NOMO-1 treated with DMSO at 0.1 percent for 48 hours (cell line): ENCODE data around the gene CFAP77.
"Not testable (repeated sequence)": the region's sequence is repeated elsewhere in the genome, so short reads cannot be mapped to it uniquely, and the experiment has no call there.

ENCODE experiments used
- DNase-seq: peaks from one replicate; lab custom pipeline; 2025; ENCODE audit not compliant: unreplicated experiment; lab: John Stamatoyannopoulos, UW

The CFAP77 gene

DNA sequence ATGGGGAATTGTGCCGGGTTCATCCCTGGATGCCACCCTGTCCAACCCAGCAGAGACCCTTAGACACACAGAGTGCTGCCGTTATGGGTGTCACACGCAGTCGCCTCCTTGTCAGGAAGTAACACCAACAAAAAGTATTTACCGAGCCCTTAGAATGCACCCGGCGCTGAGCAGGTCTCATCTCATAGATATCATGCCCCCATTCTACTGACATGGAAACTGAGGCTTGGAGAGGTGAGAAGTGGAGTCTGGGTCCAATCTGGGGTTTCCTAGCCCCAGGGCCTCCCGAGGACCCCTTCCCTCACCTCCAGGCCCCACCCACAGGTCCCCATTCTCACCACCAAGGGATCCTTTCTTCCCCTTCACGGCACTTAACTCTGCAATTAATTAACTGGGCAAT is 135.6 kb downstream of the CFAP77 start:
- no peak for DNase-seq

DNA sequence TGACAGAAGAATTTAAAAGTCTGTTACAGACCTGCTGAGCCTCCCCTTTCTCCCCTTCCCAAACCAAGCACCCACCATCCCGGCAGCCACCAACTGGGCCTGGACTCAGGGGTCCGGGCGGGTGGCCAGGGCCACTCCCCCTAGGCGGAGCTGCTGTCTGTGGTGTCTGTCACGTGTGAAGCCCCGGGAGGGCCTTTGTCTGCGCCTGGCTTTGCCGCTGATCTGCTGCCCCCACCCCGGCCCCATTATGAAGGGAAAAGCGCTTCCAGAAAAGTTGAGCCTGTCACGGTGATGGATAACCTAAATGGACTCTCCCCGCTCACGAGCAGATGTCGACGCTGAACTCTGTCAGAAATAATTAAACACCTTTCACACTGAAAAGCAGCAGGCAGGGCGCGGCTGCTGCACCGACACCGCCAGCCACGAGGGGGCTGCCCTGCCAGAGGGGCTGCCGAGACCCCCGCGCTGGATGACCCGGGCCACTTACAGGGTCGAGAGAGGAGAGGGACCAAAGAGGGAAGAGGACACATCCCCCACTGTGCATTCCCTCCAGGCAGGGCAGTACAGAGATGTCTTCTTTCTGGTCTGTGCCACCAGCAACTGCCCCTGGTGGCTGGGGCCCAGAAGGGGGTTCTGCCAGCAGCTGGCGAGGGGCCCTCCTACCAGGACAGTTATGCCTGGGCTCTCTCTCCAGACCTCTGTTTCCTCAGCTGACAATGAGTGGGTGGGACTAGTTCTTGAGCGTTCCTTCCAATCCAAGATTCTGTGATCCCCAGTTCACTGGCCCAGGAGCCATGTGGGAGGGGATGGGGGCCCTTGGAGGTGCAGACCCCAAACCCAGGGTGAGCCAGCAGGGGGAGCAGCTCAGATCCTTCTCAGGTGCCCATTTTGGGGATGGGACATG is 136.4 kb downstream of the CFAP77 start:
- DNase-seq, result no peak

DNA sequence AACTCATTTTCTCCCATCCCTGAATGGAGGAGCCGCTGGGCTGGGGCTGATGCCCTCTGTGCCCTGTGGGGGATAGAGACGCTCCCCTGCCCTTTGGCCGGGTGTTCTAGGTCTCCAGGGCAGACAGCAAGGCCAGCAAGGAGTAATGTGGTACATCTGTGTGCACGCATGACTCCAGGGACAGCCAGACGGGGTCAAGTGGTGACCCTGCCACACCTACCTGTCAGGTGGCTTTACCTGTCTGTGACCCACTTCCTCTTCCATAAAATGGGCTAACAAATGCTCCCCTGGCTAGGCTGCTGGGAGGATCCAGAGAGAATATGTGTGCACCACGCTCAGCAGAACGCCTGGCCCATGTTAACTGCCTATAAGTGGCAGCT is 137.0 kb downstream of the CFAP77 start:
- no peak for DNase-seq

DNA sequence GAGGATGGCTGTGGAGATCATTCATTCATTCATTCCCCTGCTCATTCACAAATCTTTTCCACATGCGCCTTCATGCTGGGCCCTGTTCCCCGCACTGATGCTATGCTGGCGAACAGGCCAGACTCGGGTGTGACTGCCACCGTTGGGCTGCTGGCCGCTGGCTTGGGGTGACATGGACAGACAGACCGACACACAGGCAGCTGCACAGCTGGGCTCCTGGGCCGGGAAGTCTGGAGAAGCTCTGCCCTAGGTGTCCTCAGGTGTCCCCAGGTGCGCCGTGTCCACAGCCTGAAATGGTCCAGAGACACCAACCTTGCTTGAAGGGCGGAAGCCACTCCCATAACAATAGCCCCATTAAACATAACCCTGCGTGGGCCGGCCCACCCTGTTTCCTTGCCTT is 137.4 kb downstream of the CFAP77 start:
- DNase-seq, result no peak

DNA sequence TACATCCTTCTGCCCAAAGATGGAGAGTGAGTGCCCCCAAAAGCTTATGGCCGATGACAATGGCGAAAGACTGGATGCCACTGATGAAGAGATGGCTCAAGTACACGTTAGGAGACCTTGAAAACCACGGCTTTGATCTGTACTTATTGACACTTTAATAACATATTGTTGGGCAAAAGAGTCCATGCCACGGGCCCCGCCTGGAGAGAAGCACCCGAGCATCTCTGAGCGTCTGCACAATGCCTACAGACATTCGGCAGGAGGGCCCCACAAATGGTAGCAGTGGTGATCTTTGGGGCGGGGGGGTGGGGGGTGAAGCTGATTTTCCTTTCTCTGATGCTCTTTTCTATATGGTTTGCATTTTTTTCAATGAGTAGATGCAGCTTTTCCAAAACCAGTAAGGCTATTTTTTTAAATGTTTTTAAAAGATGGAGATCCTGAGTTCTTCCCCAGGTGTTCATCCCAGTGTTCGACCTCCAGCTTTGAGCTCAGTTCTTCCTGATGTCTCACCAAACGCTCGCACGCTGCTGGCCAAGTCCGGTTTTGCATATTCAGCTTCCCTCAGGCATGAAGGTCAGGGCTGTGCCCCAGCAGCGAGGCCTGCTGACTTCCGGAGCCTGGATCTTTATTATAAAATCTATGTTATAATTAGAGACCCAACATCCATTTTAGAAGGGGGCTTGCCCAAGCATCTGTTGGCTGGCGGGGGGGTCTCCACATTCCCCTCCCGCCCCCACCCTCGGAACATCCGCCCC is 138.1 kb downstream of the CFAP77 start:
- DNase-seq, result no peak

DNA sequence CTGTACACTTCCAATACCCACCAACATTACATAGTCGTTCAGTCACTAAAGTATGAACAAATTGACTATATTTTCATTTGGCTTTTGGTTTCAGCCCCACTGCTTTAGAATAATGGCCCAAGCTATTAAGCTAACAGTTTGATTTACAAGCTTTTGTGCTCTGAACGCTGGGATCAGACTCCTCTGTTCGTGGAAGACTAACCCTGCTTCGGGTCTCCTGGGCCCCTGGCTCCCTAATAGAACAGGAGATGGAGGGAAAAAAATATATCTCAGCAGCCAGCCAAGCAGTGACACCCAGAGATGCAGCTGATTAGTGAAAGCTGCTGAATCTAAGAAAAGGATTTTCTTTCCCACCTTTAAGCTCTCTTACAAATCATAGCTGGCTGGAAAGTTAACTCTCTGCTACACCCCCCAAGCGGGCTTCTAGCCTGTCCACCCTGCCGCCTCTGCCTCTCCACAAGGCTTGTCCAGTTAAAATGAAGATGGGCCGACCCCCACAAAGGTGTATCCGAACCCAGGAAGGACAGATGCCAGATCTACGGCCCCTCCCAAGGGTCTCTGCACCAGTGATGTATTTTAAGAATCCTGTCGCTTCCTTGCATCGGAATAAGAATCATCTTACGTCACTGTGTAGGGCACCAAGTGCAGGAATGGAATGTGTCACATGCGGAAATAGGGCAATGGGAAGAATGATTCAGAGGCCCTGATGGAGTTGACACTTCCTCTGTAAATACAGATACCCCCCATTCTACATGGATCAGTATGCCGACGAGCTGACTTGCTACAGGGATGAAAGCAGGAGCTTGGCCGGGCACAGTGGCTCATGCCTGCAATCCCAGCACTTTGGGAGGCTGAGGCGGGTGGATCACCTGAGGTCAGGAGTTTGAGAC is 139.0 kb downstream of the CFAP77 start:
- DNase-seq, result no peak

DNA sequence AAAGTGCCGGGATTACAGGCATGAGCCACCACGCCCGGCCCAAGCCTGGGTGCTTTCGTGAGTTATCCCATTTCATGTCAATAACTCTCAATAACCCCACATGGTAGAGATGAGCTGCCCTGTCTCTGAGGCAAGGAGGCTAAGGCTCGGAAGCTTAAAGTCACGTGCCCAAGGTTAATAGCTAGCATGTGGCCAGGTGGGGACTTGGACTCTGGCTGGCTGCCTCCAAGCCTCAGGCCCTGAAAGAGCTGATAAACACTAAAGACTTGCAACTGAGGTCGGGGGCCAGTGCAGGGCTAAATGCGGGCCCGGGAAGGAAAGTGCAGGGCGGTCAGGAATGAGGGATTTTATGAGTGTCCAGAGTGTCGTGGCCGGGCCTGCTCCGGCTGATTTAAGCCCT is 141.5 kb downstream of the CFAP77 start:
- DNase-seq, result no peak

DNA sequence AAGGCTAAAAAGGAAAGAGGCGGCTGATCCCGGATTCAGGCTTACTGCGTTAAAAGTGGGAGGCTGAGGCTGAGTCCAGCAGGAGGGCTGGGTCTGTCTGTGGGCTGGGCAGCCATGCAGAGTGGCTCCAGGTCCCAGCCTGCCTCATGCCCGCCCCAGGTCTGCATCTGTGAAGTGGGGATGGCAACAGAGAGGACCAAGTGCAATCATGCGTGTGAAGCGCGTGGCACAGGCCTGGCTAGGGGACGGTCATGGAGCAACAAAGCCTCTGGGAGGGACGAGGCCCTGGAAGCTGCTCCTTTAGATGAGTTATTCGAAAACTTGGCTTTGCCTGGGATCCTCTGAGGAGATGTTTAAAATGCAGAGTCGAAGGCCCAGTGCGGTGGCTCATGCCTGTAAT is 142.0 kb downstream of the CFAP77 start:
- no peak for DNase-seq

DNA sequence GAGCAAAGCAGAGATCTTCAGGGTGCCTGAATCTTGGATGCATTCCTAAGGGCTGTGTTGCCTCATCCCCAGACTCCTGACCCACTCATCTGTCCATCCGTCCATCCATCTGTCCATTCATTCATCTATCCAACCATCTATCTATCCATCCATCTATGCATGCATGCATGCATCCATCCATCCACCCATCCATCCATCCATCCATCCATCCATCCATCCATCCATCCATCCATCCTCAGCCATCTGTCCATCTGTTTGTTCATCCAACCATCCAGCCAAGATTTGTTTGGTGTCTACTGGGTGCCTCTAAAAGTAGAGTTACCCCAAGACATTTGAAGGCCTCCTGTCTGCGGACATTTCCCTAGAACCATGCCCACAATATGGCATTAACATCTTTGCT is 144.7 kb downstream of the CFAP77 start:
- DNase-seq, result no peak

DNA sequence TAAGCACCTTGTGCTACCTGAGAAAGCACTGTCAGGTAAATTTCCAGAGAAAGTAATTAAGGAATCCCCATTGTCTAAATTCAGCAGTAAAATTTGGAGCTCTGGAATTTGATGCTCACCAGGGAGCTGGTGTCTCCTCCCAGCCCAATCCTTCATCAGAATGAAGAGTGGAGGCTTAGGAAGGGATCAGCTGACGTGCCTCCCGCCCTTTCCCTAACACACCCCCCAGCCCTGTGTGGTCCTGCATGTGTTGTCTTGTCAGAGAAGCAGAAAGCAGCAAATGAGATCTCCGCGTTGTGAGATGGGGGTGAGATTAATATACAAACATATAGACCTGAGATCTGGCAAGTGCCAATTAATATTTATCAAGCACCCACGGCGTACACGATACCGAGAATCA is 145.5 kb downstream of the CFAP77 start:
- no peak for DNase-seq

DNA sequence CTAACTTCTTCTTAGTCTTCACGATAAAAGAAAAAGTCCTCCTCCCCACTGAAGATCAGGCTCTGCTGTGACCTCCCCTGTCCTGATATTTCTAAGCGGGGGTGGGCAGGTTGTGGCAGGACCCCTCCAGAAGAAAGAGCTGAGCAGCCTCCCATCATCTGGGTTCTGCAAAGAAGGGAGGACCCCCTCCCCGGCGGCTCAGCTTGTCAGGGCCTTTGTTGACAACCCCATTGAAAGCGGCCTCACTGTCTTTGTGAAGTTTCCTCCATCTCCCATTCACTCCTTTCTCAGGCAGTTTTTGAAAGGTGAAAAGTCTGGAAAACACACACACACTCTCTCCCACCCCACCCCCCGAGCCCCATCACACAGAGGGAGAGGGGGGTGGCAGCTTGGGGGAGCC is 146.2 kb downstream of the CFAP77 start:
- DNase-seq, result no peak

DNA sequence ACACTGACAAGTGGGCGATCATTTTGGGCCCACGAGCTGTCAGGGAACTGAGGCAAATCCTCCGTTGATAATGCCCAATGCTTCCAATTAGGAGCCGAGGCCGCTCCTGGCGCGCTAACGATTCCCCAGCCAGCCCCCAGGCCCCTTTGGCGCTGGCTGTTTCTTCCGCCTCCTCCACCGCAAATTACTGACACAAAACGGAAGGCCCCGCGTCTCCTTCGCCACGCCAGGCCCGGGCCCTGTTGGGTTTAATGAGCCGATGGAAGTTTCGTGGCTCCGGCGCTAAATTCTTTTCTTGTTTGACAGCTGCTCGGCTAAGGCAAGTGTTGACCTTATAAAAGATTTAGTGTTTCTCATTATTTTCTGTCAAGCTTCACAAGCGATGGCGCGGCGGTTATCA is 146.7 kb downstream of the CFAP77 start:
- DNase-seq, result no peak

DNA sequence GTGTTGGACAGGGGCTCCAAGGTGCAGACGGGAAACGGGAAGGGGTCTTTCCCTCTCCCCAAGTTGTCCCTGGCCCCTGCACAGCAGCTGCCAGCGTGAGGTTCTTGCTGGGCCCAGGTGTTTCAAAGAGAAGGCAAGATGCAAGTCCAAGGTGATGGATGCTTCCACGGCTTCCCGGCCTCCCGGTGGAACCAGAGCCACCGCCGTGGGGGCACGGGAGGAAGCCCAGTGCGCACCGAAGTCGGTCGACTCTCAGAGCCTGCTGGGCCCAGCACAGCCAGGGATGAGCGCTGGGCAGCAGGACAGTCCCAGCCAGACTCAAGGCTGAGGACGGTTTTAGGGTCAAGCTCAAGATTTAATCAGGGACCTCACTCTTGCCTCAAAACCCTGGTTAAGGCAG is 147.1 kb downstream of the CFAP77 start:
- DNase-seq, result no peak

DNA sequence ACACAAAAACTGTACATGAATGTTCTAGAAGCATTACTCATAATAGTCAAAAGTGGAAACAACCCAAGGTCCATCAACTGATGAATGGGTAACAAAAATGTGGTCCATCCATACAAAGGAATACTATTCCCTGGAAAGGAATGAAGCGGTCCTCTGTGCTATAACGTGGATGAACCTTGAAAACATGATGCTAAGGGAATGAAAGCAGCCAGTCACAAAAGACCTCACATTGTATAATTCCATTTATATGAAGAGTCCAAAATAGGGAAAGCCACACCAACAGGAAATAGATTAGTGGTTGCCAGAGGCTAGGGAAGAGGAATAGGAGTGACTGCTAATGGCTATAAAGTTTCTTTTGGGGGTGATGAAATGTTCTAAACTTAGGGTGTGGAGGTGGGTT is 149.7 kb downstream of the CFAP77 start:
- no peak for DNase-seq

DNA sequence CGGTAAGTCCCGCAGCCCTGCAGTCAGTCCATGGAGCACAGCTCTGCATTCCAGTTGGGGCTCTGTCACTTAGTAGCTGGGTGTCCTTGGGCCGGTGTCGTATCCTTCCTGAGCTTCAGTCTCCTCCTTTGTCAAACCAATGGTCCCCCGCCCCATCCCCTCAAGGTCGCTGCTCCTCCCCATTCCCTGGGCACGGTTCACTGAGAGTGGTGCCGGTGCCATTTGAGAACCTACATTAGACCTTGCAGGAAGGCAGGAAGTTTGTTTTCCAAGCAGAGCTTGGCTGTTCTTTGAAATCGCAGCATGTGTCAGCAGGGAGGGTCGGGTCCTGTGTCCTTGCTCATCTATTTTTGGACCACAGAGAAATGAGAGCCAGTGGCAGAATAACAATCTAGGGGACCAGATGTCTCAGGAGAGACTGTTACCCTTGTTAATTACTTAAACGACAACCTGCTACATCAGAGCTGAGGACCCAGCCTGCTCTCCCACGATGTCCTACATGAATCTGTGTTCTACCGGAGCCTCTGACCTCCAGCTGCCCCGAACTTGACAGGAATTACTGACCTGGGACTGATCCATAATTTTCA is 150.7 kb downstream of the CFAP77 start:
- DNase-seq, result no peak

DNA sequence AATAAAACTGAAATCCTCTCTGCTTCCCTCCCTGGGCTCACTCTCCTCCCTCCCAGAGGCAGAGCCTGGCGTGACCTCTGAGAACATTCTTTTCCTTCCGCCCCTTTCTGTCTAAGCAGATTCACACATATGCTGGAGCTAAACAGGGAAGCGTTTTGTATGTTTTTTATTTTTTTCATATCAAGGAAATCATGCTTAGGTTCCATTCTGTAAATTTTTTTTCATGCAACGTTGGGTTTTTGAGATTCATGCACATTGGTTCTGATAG is 152.2 kb downstream of the CFAP77 start:
- DNase-seq, result peak; percentile 7

DNA sequence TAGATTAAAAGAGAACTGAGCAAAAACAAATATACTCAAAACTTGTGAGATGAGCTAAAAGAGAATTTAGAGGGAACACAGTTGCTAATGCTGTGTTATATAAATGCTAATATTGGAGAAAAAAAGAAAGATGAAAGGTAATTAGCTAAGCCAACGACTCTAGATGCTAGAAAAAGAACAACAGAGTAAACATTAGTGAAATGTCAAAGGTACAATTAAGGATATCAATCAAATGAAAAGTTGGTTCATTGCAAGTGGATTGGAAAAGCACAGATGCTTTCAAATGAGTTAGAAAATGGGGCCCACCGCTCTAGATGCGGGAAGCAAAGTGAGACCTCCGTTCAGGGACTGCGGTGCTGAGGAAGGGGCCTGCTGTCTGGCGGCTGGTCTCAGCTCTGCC is 154.5 kb downstream of the CFAP77 start:
- no peak for DNase-seq

DNA sequence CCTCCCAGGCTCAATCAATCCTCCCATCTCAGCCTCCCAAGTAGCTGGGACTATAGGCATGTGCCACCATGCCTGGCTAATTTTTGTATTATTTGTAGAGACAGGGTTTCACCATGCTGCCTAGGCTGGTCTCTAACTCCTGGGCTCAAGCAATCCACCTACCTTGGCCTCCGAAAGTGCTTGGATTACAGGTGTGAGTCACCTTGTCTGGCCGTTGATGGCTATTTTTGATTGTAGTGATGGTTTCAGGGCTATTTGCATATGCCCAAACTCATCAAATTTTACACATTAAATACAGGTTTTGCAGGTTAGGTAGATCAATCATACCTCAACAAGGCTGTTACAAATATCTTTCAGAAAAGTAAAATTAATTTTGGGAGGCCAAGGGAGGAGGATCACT is 158.8 kb downstream of the CFAP77 start:
- not testable (repeated sequence) for DNase-seq

DNA sequence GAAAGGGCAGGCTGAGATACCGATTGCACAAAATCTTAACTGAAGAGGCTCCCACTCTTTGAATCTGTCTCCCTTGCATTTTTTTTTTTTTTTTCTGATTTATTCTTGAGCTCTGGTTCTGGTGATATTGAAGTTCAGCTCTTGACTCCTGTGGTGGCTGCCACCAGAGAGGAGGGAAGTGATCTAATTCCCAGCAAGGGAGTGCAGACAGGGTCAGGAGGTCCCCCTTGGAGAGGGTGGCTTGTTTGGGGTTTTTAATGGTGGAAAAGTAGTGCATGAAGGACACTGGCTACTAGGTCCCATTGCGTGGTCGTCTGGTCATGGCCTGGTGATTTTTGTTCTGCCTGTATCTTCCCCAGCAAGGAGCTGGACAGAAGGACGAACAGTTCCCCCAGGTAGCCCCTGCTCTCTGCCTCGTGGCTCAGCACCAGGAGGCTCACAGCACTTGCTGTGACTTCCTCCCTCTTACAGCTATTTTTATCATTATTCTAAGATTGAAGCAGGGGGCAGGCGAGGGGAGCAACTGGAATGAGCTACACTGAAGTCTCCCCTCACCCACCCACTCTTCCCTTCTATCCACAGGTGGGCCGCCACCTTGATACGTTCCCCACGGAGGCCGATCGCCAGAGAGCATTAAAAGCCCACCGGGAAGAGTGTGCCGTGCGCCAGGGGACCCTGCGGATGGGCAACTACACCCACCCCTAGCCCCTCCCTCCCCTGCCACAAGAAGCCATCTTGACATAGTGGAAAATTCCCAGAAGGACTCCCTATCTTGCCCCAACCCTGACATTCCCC is 162.0 kb downstream of the CFAP77 start:
- no peak for DNase-seq

DNA sequence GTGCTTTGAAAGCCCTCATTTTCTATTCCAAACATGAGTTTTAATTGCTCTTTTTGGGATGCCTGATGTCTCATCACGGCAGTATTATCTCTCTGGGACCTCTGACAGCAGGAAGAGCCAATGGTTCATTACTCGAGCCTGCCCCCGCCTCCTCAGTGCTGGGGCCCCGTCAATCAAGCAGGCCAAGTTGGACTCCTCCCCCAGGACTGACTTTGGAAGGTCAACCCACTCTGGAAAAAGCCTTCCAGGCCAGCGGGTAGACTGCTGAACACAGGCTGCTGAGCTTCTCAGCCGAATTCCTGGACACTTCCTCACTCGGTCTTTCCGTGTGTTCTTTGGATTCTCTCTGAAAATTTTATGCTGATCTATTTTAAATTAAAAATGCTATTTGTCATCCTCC is 162.9 kb downstream of the CFAP77 start:
- DNase-seq, result no peak
